Brain microvascular endothelial cell (primary cell): ENCODE results near the gene RUNX3.

Source experiments
- DNase-seq: peaks from one replicate; pipeline ENCODE4 v3.0.0-alpha.2; 2020
- H3K27ac ChIP-seq: fragments of 250-450 bp; sonication (Bioruptor Pico); 2 replicates; pipeline ENCODE4 v1.5.1; 2020; ENCODE audit warnings: mild to moderate bottlenecking, moderate library complexity
- H3K27me3 ChIP-seq: fragments of 250-450 bp; sonication (Bioruptor Pico); replicated peaks from 2 replicates; pipeline ENCODE4 v1.5.1; 2020; ENCODE audit warnings: mild to moderate bottlenecking
- H3K36me3 ChIP-seq: fragments of 250-450 bp; sonication (Bioruptor Pico); replicated peaks from 2 replicates; pipeline ENCODE4 v1.5.1; 2020; ENCODE audit warnings: mild to moderate bottlenecking
- H3K4me3 ChIP-seq: 2 replicates; pipeline ENCODE4 v1.5.1; 2011; ENCODE audit warnings: low read depth, mild to moderate bottlenecking, control low read depth, low read length, moderate library complexity
- CTCF ChIP-seq: IDR thresholded peaks from 2 replicates; pipeline ENCODE4 v1.5.1; 2011; ENCODE audit warnings: low read depth, mild to moderate bottlenecking, moderate library complexity, low read length, control low read depth, inconsistent platforms; ENCODE audit errors: missing control alignments
- in situ Hi-C: cut with HindIII; loops from 2 replicates; pipeline ENCODE4 v1.10.0; 2017; ENCODE audit warnings: low sequenced_read_pairs, low pct_ligation_motif_present

Gene RUNX3

GRCh38 chr1:24942789-24943188 lies 12.7 kb upstream of the RUNX3 start:
- in situ Hi-C loops, result no loop called here
- Histone ChIP-seq H3K4me3 (no peak overlapping the region), H3K27me3 (no peaks in the 10 kb centered on the region), H3K36me3 (no peaks in the 10 kb centered on the region), H3K27ac (no peak overlapping the region)
- TF ChIP-seq CTCF, result no peak
- no peak for DNase-seq

- no peaks in the 10 kb centered on the region for H3K27me3 ChIP-seq
- no peak for DNase-seq
- H3K4me3 ChIP-seq, result no peak overlapping the region
- no peak overlapping the region for H3K27ac ChIP-seq
- H3K36me3 ChIP-seq, result no peaks in the 10 kb centered on the region
- no peak for TF ChIP-seq CTCF
- in situ Hi-C loops, result no loop called here
These were observed 11.5 kb upstream of the RUNX3 start for GRCh38 chr1:24941564-24941963.

GRCh38 chr1:24940231-24940630 lies 10.2 kb upstream of the RUNX3 start:
- Histone ChIP-seq H3K27me3 (no peaks in the 10 kb centered on the region), H3K4me3 (no peak overlapping the region), H3K36me3 (no peaks in the 10 kb centered on the region), H3K27ac (no peak overlapping the region)
- no peak for DNase-seq
- in situ Hi-C loops, result no loop called here
- TF ChIP-seq CTCF, result no peak

- no peak for DNase-seq
- H3K36me3 ChIP-seq, result no peaks in the 10 kb centered on the region
- no peaks in the 10 kb centered on the region for H3K27me3 ChIP-seq
- no peak overlapping the region for H3K4me3 ChIP-seq
- no peak overlapping the region for H3K27ac ChIP-seq
- TF ChIP-seq CTCF, result no peak
- in situ Hi-C loops, result no loop called here
These were observed 9.7 kb upstream of the RUNX3 start for GRCh38 chr1:24939675-24940193.

- H3K4me3 ChIP-seq, result no peak overlapping the region
- in situ Hi-C loops, result no loop called here
- H3K27ac ChIP-seq, result no peak overlapping the region
- no peaks in the 10 kb centered on the region for H3K27me3 ChIP-seq
- no peak for TF ChIP-seq CTCF
- H3K36me3 ChIP-seq, result no peaks in the 10 kb centered on the region
- DNase-seq, result no peak
These were observed 9.1 kb upstream of the RUNX3 start for GRCh38 chr1:24939040-24939674.

- Histone ChIP-seq H3K27me3 (no peaks in the 10 kb centered on the region), H3K4me3 (no peak overlapping the region), H3K36me3 (no peaks in the 10 kb centered on the region), H3K27ac (no peak overlapping the region)
- in situ Hi-C loops, result no loop called here
- DNase-seq, result no peak
- no peak for TF ChIP-seq CTCF
These were observed 8.2 kb upstream of the RUNX3 start for GRCh38 chr1:24938276-24938675.
